K562 (cell line): Measurements from ENCODE around the gene RCOR1. TPM values are rescaled to one million over a fixed set of nuclear protein-coding genes. Genes with fewer than 3 reads are reported as not detected.

Experiments used
- BHLHE40 ChIP-seq: IDR thresholded peaks from 2 replicates; pipeline ENCODE4 v1.6.1; 2011; ENCODE audit warnings: low read length, improper control_type of control experiment
- CBFA2T2 ChIP-seq: fragments of 450-650 bp; conservative IDR thresholded peaks from 2 replicates; pipeline ENCODE4 v1.6.1; 2017; ENCODE audit warnings: mild to moderate bottlenecking
- CCNT2 ChIP-seq: IDR thresholded peaks from 2 replicates; pipeline ENCODE4 v1.6.1; 2011; ENCODE audit warnings: borderline replicate concordance, low read depth, mild to moderate bottlenecking, moderate library complexity, mixed read lengths, low read length; ENCODE audit not compliant: insufficient read length; ENCODE audit errors: extremely low read depth
- CGGBP1 ChIP-seq: fragments of 250-450 bp; sonication (Bioruptor Pico); IDR thresholded peaks from 2 replicates; pipeline ENCODE4 v1.9.0; 2021; ENCODE audit warnings: mild to moderate bottlenecking
- CTBP1 ChIP-seq: fragments of 450-650 bp; IDR thresholded peaks from 2 replicates; pipeline ENCODE4 v1.6.1; 2016; ENCODE audit warnings: borderline replicate concordance
- DIDO1 ChIP-seq: fragments of 450-650 bp; IDR thresholded peaks from 2 replicates; pipeline ENCODE4 v1.6.1; 2016; ENCODE audit warnings: low read depth, missing biosample characterization, missing genetic modification characterization
- ELF1 ChIP-seq: fragments of 200-800 bp; sonication (Bioruptor generic); IDR thresholded peaks from 2 replicates; pipeline ENCODE4 v1.6.1; 2016; ENCODE audit warnings: missing genetic modification characterization, missing compliant biosample characterization
- GTF2B ChIP-seq: IDR thresholded peaks from 2 replicates; pipeline ENCODE4 v1.6.1; 2011; ENCODE audit not compliant: insufficient read length; ENCODE audit errors: extremely low read depth
- HDAC2 ChIP-seq: fragments of 450-650 bp; IDR thresholded peaks from 2 replicates; pipeline ENCODE4 v1.6.1; 2016; ENCODE audit warnings: mild to moderate bottlenecking
- RNF2 ChIP-seq: sonication (generic); IDR thresholded peaks from 2 replicates; pipeline ENCODE4 v1.6.1; 2016
- SAP30 ChIP-seq: fragments of 200-600 bp; sonication (generic); IDR thresholded peaks from 2 replicates; pipeline ENCODE4 v1.6.1; 2012; ENCODE audit warnings: borderline replicate concordance, low read depth, mild to moderate bottlenecking, moderate library complexity, low read length, control low read depth, inconsistent platforms; ENCODE audit not compliant: insufficient read depth, poor library complexity, severe bottlenecking
- SIN3A ChIP-seq, 2 experiments: fragments of 150-350 bp in 1 of 2; IDR thresholded peaks; 2 replicates each; pipeline ENCODE4 v1.6.1; 2011 to 2016; ENCODE audit warnings: borderline replicate concordance in 2 of 2, low read depth in 2 of 2, low read length in 2 of 2, mild to moderate bottlenecking in 2 of 2, moderate library complexity in 2 of 2; ENCODE audit not compliant: control insufficient read depth in 1 of 2
- SMARCB1 ChIP-seq: IDR thresholded peaks from 2 replicates; pipeline ENCODE4 v1.6.1; 2011; ENCODE audit warnings: improper control_type of control experiment, low read depth; ENCODE audit not compliant: insufficient read length
- STAT6 ChIP-seq: sonication (generic); formaldehyde crosslinking; IDR thresholded peaks from 2 replicates; pipeline ENCODE4 v1.8.1; 2023; ENCODE audit warnings: mild to moderate bottlenecking, missing genetic modification reagents
- SUPT5H ChIP-seq: fragments of 450-650 bp; IDR thresholded peaks from 2 replicates; pipeline ENCODE4 v1.6.1; 2016
- TAF9B ChIP-seq: fragments of 450-650 bp; IDR thresholded peaks from 2 replicates; pipeline ENCODE4 v1.6.1; 2018; ENCODE audit warnings: mild to moderate bottlenecking; ENCODE audit not compliant: partially characterized antibody
- TSC22D4 ChIP-seq: fragments of 450-650 bp; IDR thresholded peaks from 2 replicates; pipeline ENCODE4 v1.6.1; 2016; ENCODE audit warnings: missing genetic modification characterization, missing biosample characterization, control low read depth
- WHSC1 ChIP-seq: IDR thresholded peaks from one replicate; pipeline ENCODE4 v1.6.1; 2012; ENCODE audit warnings: low read length, control low read depth, inconsistent platforms
- ZNF217 ChIP-seq: sonication (generic); formaldehyde crosslinking; IDR thresholded peaks from 2 replicates; pipeline ENCODE4 v1.8.0; 2022; ENCODE audit warnings: mild to moderate bottlenecking, missing genetic modification reagents
- ZNF384 ChIP-seq: IDR thresholded peaks from 2 replicates; pipeline ENCODE4 v1.6.1; 2012; ENCODE audit warnings: low read depth, low read length, improper control_type of control experiment
- ZNF668 ChIP-seq: fragments of 250-450 bp; sonication (Bioruptor Pico); IDR thresholded peaks from 2 replicates; pipeline ENCODE4 v1.8.0; 2022; ENCODE audit warnings: mild to moderate bottlenecking, inconsistent platforms
- polyA plus RNA-seq, 8 experiments: library from polyadenylated mRNA; depleted of rRNA in 4 of 8; stranded (reverse) in 5 of 8; unstranded in 3 of 8; fragments of >200 nt; fragmentation: Nextera tagmentation in 2 of 8; fragmentation: Illumina TruSeq in 1 of 8; extraction: Ambion mirVana in 2 of 8; extraction: Trizol in 1 of 8; gene quantifications; 2 replicates each; pipeline versions ENCODE4 v1.2.1 to v1.2.3, GENCODE V29; 2011 to 2014; ENCODE audit warnings: inconsistent platforms in 1 of 8, missing spikeins in 1 of 8
- total RNA-seq, 7 experiments: library from RNA; depleted of rRNA in 6 of 7; stranded (reverse); fragments of >200 nt in 6 of 7; fragmentation: Illumina TruSeq in 2 of 7; extraction: Trizol in 2 of 7; gene quantifications; 2 replicates each; pipeline versions ENCODE4 v1.2.1 to v1.2.3, GENCODE V29; 2011 to 2021; ENCODE audit warnings: low replicate concordance in 1 of 7
- TF ChIP-seq, protein P1 (sequence below): fragments of 150-350 bp; conservative IDR thresholded peaks from 2 replicates; pipeline ENCODE4 v1.6.1; 2014; ENCODE audit warnings: low read length

The RCOR1 gene
- total and polyA plus RNA-seq, 9 of the 15 experiments (the other 6 are each of a cell fraction or from before 2014, with no cell fraction given) = 8.5 to 47.9 (median 20.9) TPM

DNA sequence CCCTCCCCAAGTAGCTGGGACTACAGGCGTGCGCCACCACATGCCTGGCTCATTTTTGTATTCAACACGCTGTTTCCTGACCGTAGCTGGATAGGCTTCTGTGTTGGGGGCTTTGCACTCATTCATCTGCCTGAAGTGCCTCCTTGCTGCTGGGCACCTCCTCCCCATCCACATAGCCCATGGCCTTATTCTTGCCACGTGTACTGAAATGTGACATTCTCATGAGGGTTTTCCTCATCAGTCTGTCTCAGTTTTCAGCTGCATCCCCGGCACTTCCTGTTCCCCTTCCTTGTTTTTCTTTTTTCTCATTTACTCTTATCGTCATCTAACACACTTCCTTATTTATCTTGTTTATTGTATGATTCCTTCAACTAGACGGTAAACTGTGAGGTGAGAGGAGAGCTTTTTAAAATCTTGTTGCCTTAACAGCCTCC lies 36.6 kb downstream of the RCOR1 start (continued):
- TF ChIP-seq ZNF384 = peak; percentile 88
- peak; percentile 72 for TF ChIP-seq ELF1
- TF ChIP-seq SUPT5H = no peak
- no peak for TF ChIP-seq ZNF668 (CRISPR knock-in tag)
- no peak for TF ChIP-seq TSC22D4
- peak; percentile 23; the same call in 1 of the 2 replicates for TF ChIP-seq CBFA2T2
- TF ChIP-seq TAF9B = peak; percentile 24
- TF ChIP-seq SIN3A (IDR thresholded peaks at IDR 0.05; ENCODE audit: borderline replicate concordance in 2 of 2, control insufficient read depth in 1 of 2, low read depth in 2 of 2, low read length in 2 of 2) = peak in 1 of 2 experiments; percentile 41; a peak in 1 of 4 replicates
- TF ChIP-seq RNF2 = no peak
- TF ChIP-seq SMARCB1 = no peak
- TF ChIP-seq CCNT2 = no peak
- no peak for TF ChIP-seq DIDO1 (tag)
- TF ChIP-seq, protein P1, sequence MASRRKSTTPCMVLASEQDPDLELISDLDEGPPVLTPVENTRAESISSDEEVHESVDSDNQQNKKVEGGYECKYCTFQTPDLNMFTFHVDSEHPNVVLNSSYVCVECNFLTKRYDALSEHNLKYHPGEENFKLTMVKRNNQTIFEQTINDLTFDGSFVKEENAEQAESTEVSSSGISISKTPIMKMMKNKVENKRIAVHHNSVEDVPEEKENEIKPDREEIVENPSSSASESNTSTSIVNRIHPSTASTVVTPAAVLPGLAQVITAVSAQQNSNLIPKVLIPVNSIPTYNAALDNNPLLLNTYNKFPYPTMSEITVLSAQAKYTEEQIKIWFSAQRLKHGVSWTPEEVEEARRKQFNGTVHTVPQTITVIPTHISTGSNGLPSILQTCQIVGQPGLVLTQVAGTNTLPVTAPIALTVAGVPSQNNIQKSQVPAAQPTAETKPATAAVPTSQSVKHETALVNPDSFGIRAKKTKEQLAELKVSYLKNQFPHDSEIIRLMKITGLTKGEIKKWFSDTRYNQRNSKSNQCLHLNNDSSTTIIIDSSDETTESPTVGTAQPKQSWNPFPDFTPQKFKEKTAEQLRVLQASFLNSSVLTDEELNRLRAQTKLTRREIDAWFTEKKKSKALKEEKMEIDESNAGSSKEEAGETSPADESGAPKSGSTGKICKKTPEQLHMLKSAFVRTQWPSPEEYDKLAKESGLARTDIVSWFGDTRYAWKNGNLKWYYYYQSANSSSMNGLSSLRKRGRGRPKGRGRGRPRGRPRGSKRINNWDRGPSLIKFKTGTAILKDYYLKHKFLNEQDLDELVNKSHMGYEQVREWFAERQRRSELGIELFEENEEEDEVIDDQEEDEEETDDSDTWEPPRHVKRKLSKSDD = no peak
- TF ChIP-seq BHLHE40 = no peak
- no peak for TF ChIP-seq ZNF217 (CRISPR knock-in tag)
- TF ChIP-seq CTBP1 = peak; percentile 65; the same call in 1 of the 2 replicates
- TF ChIP-seq STAT6 (CRISPR knock-in tag) = no peak
- no peak for TF ChIP-seq WHSC1
- TF ChIP-seq SAP30 = peak; percentile 60
- TF ChIP-seq GTF2B = no peak
- TF ChIP-seq CGGBP1 (CRISPR knock-in tag) = no peak
- no peak for TF ChIP-seq HDAC2
